Calu3 (cell line): ENCODE data around the gene ALK. TPM values are rescaled to one million over a fixed set of nuclear protein-coding genes. Genes with fewer than 3 reads are reported as not detected.

Experiments used
- BruUV-seq: library from RNA; stranded (reverse); fragments of 400-500 nt; replicated peaks from 2 replicates; lab custom pipeline; 2021; lab: Mats Ljungman, UMichigan
- CTCF ChIA-PET: fragments of 300-600 bp; sonication (Branson Sonifier 250); formaldehyde crosslinking; loops from one replicate; lab custom pipeline; 2022; ENCODE audit warnings: antibody characterized with exemption; lab: Charles Lee
- DNase-seq: peaks from one replicate; pipeline ENCODE4 v3.0.0; 2022
- H3K27ac Mint-ChIP-seq: one replicate; pipeline ENCODE4 v1.8.0; 2022; ENCODE audit warnings: mixed read lengths; ENCODE audit not compliant: unreplicated experiment
- H3K27me3 Mint-ChIP-seq: one replicate; pipeline ENCODE4 v1.8.0; 2022; ENCODE audit warnings: mixed read lengths; ENCODE audit not compliant: unreplicated experiment
- H3K36me3 Mint-ChIP-seq: one replicate; pipeline ENCODE4 v1.8.0; 2022; ENCODE audit warnings: mild to moderate bottlenecking, moderate library complexity, mixed read lengths; ENCODE audit not compliant: insufficient read depth, unreplicated experiment
- H3K4me1 Mint-ChIP-seq: one replicate; pipeline ENCODE4 v1.8.0; 2022; ENCODE audit warnings: mild to moderate bottlenecking, low read depth, mixed read lengths; ENCODE audit not compliant: unreplicated experiment
- H3K4me3 Mint-ChIP-seq: one replicate; pipeline ENCODE4 v1.8.0; 2022; ENCODE audit warnings: mild to moderate bottlenecking, low read depth, moderate library complexity, mixed read lengths; ENCODE audit not compliant: unreplicated experiment
- H3K9me3 Mint-ChIP-seq: one replicate; pipeline ENCODE4 v1.8.0; 2022; ENCODE audit warnings: low read depth, mixed read lengths; ENCODE audit not compliant: unreplicated experiment
- intact Hi-C: fragments of 100-400 bp; cut with micrococcal nuclease; formaldehyde crosslinking; loops from one replicate; pipeline ENCODE4 v1.10.0; 2022; ENCODE audit not compliant: unreplicated experiment
- total RNA-seq: library from RNA; stranded (reverse); gene quantifications from 2 replicates; pipeline ENCODE4 v1.2.3, GENCODE V29; 2022
- TF ChIP-seq, protein P1 (sequence below): fragments of 200-600 bp; IDR thresholded peaks from one replicate; pipeline ENCODE4 v1.8.0; 2022; ENCODE audit warnings: antibody characterized with exemption; ENCODE audit not compliant: unreplicated experiment

Gene ALK
- total RNA-seq, 1 experiment from 2014 or later = not detected

DNA sequence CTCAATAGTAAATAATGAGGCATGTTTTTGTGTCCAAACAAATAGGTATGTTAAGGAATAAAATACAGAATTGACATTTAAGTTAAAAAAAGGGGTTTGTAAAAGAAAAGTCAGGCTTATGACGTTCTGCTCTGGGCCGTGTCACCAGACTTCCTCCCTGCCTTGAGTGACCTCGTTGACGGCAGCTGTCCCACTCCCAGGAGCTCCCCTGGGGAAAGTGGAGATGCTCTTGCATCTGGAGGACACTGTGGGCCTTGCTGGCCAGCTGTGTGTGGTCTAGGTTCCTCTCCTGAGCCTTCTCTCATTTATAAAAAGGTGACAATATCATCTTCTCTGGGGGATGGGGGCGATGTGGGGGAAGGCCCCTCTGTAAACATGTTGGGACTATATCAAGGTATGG, 609.9 kb downstream of the ALK start:
- Mint-ChIP-seq H3K4me3 (no peak overlapping the region), H3K27ac (no peak overlapping the region), H3K27me3 (peaks cover 99% of the 10 kb centered on the region), H3K9me3 (no peaks in the 10 kb centered on the region), H3K4me1 (no peaks in the 10 kb centered on the region), H3K36me3 (no peaks in the 10 kb centered on the region)
- no peak for DNase-seq
- CTCF ChIA-PET = no interaction called here
- intact Hi-C loops = no loop called here
- no TSS peak for BruUV-seq
- TF ChIP-seq, protein P1, sequence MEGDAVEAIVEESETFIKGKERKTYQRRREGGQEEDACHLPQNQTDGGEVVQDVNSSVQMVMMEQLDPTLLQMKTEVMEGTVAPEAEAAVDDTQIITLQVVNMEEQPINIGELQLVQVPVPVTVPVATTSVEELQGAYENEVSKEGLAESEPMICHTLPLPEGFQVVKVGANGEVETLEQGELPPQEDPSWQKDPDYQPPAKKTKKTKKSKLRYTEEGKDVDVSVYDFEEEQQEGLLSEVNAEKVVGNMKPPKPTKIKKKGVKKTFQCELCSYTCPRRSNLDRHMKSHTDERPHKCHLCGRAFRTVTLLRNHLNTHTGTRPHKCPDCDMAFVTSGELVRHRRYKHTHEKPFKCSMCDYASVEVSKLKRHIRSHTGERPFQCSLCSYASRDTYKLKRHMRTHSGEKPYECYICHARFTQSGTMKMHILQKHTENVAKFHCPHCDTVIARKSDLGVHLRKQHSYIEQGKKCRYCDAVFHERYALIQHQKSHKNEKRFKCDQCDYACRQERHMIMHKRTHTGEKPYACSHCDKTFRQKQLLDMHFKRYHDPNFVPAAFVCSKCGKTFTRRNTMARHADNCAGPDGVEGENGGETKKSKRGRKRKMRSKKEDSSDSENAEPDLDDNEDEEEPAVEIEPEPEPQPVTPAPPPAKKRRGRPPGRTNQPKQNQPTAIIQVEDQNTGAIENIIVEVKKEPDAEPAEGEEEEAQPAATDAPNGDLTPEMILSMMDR = no peak

DNA sequence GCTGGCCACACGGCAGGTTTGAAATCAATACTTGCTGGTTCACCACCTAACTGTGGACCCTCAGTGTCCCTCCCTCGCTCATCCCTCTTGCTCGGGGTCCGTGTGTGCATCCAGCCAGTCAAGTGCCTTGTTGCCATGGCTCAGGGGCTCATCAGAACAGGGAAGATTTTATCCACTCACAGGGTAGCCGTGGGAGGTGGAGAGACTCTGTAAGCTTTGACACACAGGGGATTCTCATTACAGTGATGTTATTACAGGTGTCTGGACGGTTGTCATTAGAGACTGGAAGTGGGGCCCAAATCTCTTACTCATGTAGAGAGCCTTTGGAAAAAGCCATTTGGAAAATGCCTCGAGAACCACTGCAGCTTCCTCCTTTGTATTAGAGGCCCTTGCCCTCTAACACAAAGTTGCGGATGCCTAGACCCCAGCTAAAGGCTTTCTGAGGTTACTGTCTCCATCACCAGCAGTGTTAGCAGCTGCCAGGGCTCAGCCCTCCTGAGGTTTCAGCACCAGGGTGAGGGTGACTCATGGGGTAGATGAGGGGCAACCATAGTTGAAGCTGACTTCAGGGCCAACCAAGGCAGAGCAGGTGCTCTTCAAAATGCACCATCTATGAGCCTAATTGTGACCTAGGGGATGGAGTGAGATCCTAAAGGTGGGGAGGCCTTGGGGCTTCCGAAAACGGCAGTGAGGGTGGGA, 610.6 kb downstream of the ALK start:
- BruUV-seq = no TSS peak
- no peaks in the 10 kb centered on the region for H3K4me1 Mint-ChIP-seq
- no peak for DNase-seq
- peaks cover 96% of the 10 kb centered on the region for H3K27me3 Mint-ChIP-seq
- TF ChIP-seq, protein P1 = no peak
- no peak overlapping the region for H3K27ac Mint-ChIP-seq
- intact Hi-C loops = no loop called here
- H3K36me3 Mint-ChIP-seq = no peaks in the 10 kb centered on the region
- no peaks in the 10 kb centered on the region for H3K9me3 Mint-ChIP-seq
- no peak overlapping the region for H3K4me3 Mint-ChIP-seq
- CTCF ChIA-PET = interaction anchor here (0.6 to 0.9 kb wide), 2 partner anchors 17 to 765 kb away, joined by 3 read pairs; no protein-coding TSS in a partner anchor

DNA sequence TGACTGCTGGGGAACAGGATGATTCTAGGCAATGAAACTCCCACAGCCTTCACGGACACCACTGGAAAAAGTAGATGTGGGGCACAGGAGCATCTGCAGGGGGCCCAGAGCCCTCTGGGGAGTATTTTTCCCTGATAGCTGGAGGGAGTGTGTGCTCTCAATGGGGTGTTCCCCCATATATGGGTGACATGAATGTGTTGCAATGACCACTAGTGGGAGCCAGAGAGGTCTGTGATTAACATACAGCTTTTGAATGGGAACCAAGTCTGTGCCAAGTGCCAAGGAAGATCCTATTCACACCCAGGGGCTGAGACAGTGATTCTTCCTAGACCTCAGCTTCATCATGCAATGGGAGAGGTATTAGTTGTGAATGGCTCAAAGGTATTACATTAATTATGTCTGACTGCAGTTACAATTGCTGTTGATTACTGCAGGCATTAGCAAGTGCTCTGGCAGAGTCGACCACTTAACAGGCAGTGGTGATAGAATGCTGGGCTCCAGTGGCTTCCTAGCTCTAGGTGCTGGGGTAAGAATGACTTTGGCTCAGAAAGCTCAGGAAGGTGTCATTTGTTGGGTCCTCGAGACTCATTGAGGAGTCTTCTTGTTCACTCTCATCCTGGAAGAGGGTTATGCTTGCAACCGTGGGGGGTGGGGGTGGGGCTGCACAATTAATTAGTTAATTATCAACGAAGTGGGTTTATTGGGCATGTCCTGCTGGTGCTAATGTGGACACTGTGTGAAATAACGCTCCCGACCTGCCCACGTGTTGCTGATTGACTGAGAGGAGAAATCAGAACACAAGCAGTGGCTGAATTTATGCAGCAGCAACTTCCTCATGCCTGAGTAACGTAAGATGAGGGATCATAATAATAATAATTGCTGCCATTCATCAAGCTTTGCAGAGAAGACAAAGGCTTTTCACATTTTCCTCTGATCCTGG, 612.0 kb downstream of the ALK start:
- Mint-ChIP-seq H3K4me1 (no peaks in the 10 kb centered on the region), H3K27me3 (peaks cover 92% of the 10 kb centered on the region), H3K9me3 (no peaks in the 10 kb centered on the region), H3K36me3 (no peaks in the 10 kb centered on the region), H3K4me3 (no peak overlapping the region), H3K27ac (no peak overlapping the region)
- intact Hi-C loops = loop anchor here (1.0 to 5.0 kb wide), 2 partner anchors 532 to 763 kb away; no protein-coding TSS in a partner anchor
- CTCF ChIA-PET = interaction anchor here (0.6 to 1.4 kb wide), 9 partner anchors 16 to 767 kb away, joined by 3 to 4 read pairs (median 3); no protein-coding TSS in a partner anchor
- DNase-seq = peak; percentile 72
- BruUV-seq = no TSS peak
- TF ChIP-seq, protein P1 = peak; percentile 69

DNA sequence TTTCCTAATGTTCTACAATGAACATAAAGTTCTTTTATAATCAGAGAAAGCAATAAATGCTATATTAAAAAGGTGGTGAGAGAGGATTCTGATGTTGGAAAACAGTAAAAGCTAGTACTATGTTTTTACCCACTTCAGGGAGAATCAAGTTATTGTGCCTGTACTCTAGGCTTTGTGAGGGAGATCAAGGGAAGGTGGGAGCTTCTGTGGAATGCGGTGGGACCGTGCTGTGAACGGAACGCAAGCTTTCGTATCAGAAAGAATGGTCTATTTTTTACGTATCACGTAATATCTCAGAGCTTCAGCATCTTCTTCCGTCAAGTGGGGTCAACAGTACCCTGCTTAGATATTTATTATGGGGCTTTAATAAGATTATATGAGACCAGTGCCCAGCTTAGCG, 613.0 kb downstream of the ALK start:
- TF ChIP-seq, protein P1 = no peak
- intact Hi-C loops = loop anchor here (5.0 kb wide), 1 partner anchor 764 kb away; no protein-coding TSS in a partner anchor
- H3K9me3 Mint-ChIP-seq = no peaks in the 10 kb centered on the region
- peaks cover 92% of the 10 kb centered on the region for H3K27me3 Mint-ChIP-seq
- no peak overlapping the region for H3K27ac Mint-ChIP-seq
- no peaks in the 10 kb centered on the region for H3K36me3 Mint-ChIP-seq
- no peak for DNase-seq
- H3K4me3 Mint-ChIP-seq = no peak overlapping the region
- no peaks in the 10 kb centered on the region for H3K4me1 Mint-ChIP-seq
- BruUV-seq = no TSS peak
- CTCF ChIA-PET = interaction anchor here (0.7 to 1.2 kb wide), 4 partner anchors 13 to 717 kb away, joined by 3 to 4 read pairs (median 3); no protein-coding TSS in a partner anchor
